Smooth muscle cell (in vitro differentiated cells): ENCODE data around the gene MAPKAP1. TPM values are rescaled to one million over a fixed set of nuclear protein-coding genes. Genes with fewer than 3 reads are reported as not detected.

Experiments
- DNase-seq: peaks from one replicate; lab custom pipeline; 2025; ENCODE audit not compliant: unreplicated experiment; lab: John Stamatoyannopoulos, UW
- H2AFZ ChIP-seq: fragments of 200-600 bp; sonication (generic); 2 replicates; pipeline ENCODE4 v1.6.0; 2016; ENCODE audit warnings: antibody characterized with exemption, low read depth, mild to moderate bottlenecking
- H3F3A ChIP-seq: fragments of 200-600 bp; sonication (generic); 2 replicates; pipeline ENCODE4 v1.6.0; 2017; ENCODE audit warnings: antibody characterized with exemption, low read depth
- H3K27ac ChIP-seq: fragments of 200-600 bp; sonication (generic); 2 replicates; pipeline ENCODE4 v1.5.1; 2016; ENCODE audit warnings: low read depth, mild to moderate bottlenecking
- H3K27me3 ChIP-seq: fragments of 200-600 bp; sonication (generic); 2 replicates; pipeline ENCODE4 v1.6.1; 2016; ENCODE audit warnings: low read depth, mild to moderate bottlenecking
- H3K36me3 ChIP-seq: fragments of 200-600 bp; sonication (generic); 2 replicates; pipeline ENCODE4 v1.5.1; 2016; ENCODE audit warnings: low read depth
- H3K4me1 ChIP-seq: fragments of 200-600 bp; sonication (generic); 2 replicates; pipeline ENCODE4 v1.5.1; 2016; ENCODE audit warnings: low read depth
- H3K4me2 ChIP-seq: fragments of 200-600 bp; sonication (generic); 2 replicates; pipeline ENCODE4 v1.6.0; 2016; ENCODE audit warnings: mild to moderate bottlenecking
- H3K4me3 ChIP-seq: fragments of 200-600 bp; sonication (generic); 2 replicates; pipeline ENCODE4 v1.5.1; 2016; ENCODE audit warnings: mild to moderate bottlenecking
- H3K79me2 ChIP-seq: fragments of 200-600 bp; sonication (generic); 2 replicates; pipeline ENCODE4 v1.6.0; 2016; ENCODE audit warnings: low read depth, mild to moderate bottlenecking
- H3K9ac ChIP-seq: fragments of 200-600 bp; sonication (generic); 2 replicates; pipeline ENCODE4 v1.6.0; 2016; ENCODE audit warnings: low read depth
- H3K9me3 ChIP-seq: fragments of 200-600 bp; sonication (generic); replicated peaks from 2 replicates; pipeline ENCODE4 v1.5.1; 2016; ENCODE audit warnings: low read depth
- H4K20me1 ChIP-seq: fragments of 200-600 bp; sonication (generic); 2 replicates; pipeline ENCODE4 v1.6.0; 2016; ENCODE audit warnings: low read depth
- WGBS: methylation state at CpG from one replicate; pipeline ENCODE4 v1.1.7; 2016; ENCODE audit warnings: low lambda C conversion rate; 5-methylcytosine and 5-hydroxymethylcytosine counted together
- polyA plus RNA-seq: library from polyadenylated mRNA; unstranded; fragments of >200 nt; fragmentation: Nextera tagmentation; extraction: Ambion mirVana; gene quantifications from 2 replicates; pipeline ENCODE4 v1.2.1, GENCODE V29; 2016
- total RNA-seq: library from RNA; depleted of rRNA; stranded (reverse); fragments of >200 nt; gene quantifications from 2 replicates; pipeline ENCODE4 v1.2.3, GENCODE V29; 2014
- TF ChIP-seq, protein P1 (sequence below): fragments of 200-600 bp; sonication (generic); IDR thresholded peaks from 2 replicates; pipeline ENCODE4 v1.5.1; 2017; ENCODE audit warnings: borderline replicate concordance, mild to moderate bottlenecking, antibody characterized with exemption; ENCODE audit not compliant: insufficient read depth, poor library complexity, severe bottlenecking

Gene MAPKAP1
- total and polyA plus RNA-seq, 2 experiments from 2014 or later: 50.1 to 74.5 TPM

GRCh38 chr9:125747053-125747764, 40.2 kb upstream of the MAPKAP1 start, which contains the start of gene PBX3:
Gene PBX3, plus strand, starts transcription at chr9:125747373.
- Histone ChIP-seq H3K4me1 (peaks cover 34% of the 10 kb centered on the region), H2AFZ (peak within 1 kb of the TSS; percentile 97), H3K9ac (peak within 1 kb of the TSS; percentile 34), H3F3A (peaks cover 11% of the 10 kb centered on the region), H3K36me3 (no peaks in the 10 kb centered on the region), H3K27ac (no peak within 1 kb of the TSS), H3K27me3 (no peaks in the 10 kb centered on the region), H3K4me3 (peak within 1 kb of the TSS; percentile 88), H3K79me2 (peaks cover 36% of the 10 kb centered on the region), H4K20me1 (peaks cover 13% of the 10 kb centered on the region), H3K4me2 (peak within 1 kb of the TSS; percentile 92), H3K9me3 (no peaks in the 10 kb centered on the region)
- TF ChIP-seq, protein P1, sequence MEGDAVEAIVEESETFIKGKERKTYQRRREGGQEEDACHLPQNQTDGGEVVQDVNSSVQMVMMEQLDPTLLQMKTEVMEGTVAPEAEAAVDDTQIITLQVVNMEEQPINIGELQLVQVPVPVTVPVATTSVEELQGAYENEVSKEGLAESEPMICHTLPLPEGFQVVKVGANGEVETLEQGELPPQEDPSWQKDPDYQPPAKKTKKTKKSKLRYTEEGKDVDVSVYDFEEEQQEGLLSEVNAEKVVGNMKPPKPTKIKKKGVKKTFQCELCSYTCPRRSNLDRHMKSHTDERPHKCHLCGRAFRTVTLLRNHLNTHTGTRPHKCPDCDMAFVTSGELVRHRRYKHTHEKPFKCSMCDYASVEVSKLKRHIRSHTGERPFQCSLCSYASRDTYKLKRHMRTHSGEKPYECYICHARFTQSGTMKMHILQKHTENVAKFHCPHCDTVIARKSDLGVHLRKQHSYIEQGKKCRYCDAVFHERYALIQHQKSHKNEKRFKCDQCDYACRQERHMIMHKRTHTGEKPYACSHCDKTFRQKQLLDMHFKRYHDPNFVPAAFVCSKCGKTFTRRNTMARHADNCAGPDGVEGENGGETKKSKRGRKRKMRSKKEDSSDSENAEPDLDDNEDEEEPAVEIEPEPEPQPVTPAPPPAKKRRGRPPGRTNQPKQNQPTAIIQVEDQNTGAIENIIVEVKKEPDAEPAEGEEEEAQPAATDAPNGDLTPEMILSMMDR: no peak
- WGBS: under 1% methylated on average over 27 of the region's 107 CpGs
- no peak for DNase-seq

DNA sequence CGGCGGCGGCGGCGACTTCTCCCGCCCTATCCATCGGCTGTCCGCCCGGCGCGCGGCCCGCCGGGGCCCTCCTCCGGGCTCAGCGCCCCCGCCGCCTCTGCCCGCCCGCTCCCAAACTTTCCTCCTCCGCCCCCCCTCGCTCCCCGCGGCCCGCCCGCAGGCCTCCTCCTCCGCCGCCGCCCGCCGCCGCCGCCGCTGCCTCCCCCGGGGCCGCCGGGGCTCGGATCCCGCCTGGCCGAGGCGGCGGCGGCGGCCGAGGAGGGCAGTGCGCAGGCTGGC, 39.7 kb upstream of the MAPKAP1 start:
- TF ChIP-seq, protein P1: no peak
- Histone ChIP-seq H3K9me3 (no peaks in the 10 kb centered on the region), H3K27ac (no peak overlapping the region), H3K9ac (no peak overlapping the region), H3F3A (peaks cover 11% of the 10 kb centered on the region), H3K4me2 (peak overlapping the region; percentile 81), H3K79me2 (peaks cover 31% of the 10 kb centered on the region), H3K36me3 (no peaks in the 10 kb centered on the region), H3K4me1 (peaks cover 29% of the 10 kb centered on the region), H4K20me1 (peaks cover 8% of the 10 kb centered on the region), H3K27me3 (no peaks in the 10 kb centered on the region), H3K4me3 (peak overlapping the region; percentile 55), H2AFZ (no peak overlapping the region)
- WGBS: no CpG with 5 or more reads among the region's 46 CpGs
- no peak for DNase-seq

- Histone ChIP-seq H3K4me1 (peaks cover 24% of the 10 kb centered on the region), H3K4me3 (peak overlapping the region; percentile 55), H3K4me2 (peak overlapping the region; percentile 81), H4K20me1 (peaks cover 2% of the 10 kb centered on the region), H3K9ac (no peak overlapping the region), H2AFZ (peak overlapping the region; percentile 34), H3K36me3 (no peaks in the 10 kb centered on the region), H3K27me3 (no peaks in the 10 kb centered on the region), H3K79me2 (peaks cover 27% of the 10 kb centered on the region), H3F3A (peaks cover 11% of the 10 kb centered on the region), H3K9me3 (no peaks in the 10 kb centered on the region), H3K27ac (no peak overlapping the region)
- TF ChIP-seq, protein P1: no peak
- WGBS: 2% methylated on average over 40 of the region's 79 CpGs
- peak; percentile 74 for DNase-seq
Measured at GRCh38 chr9:125746017-125746773, 39.2 kb upstream of the MAPKAP1 start.
